Stimulated activated memory B cell treated with anti-CD40 and anti-IgM and Interleukin-4, amounts not matched to agents 10 μg/mL and 1 μg/mL and 100 μg/mL, for 72 hours (primary cell): ENCODE data around the gene USP10.
"Not testable (repeated sequence)": the region's sequence is repeated elsewhere in the genome, so short reads cannot be mapped to it uniquely, and the experiment has no call there.

Experiments used
- ATAC-seq: fragments of 150-1000 bp; cut with Tn5 transposase; 2 replicates; pipeline ENCODE4 v1.10.0; 2021
- H3K27ac Mint-ChIP-seq: one replicate; pipeline ENCODE4 v1.8.0; 2022; ENCODE audit warnings: mild to moderate bottlenecking, mixed read lengths
- H3K27me3 Mint-ChIP-seq: one replicate; pipeline ENCODE4 v1.8.0; 2022; ENCODE audit warnings: mixed read lengths
- H3K36me3 Mint-ChIP-seq: one replicate; pipeline ENCODE4 v1.8.0; 2022; ENCODE audit warnings: mixed read lengths
- H3K4me1 Mint-ChIP-seq: one replicate; pipeline ENCODE4 v1.8.0; 2022; ENCODE audit warnings: mixed read lengths
- H3K4me3 Mint-ChIP-seq: one replicate; pipeline ENCODE4 v1.8.0; 2022; ENCODE audit warnings: mild to moderate bottlenecking, moderate library complexity, mixed read lengths
- H3K9me3 Mint-ChIP-seq: one replicate; pipeline ENCODE4 v1.8.0; 2022; ENCODE audit warnings: mixed read lengths

Gene USP10

GRCh38 chr16:84725481-84726078, 25.8 kb downstream of the USP10 start:
- Mint-ChIP-seq H3K4me3 (peak overlapping the region; percentile 65), H3K27ac (peak overlapping the region; percentile 78), H3K4me1 (peaks cover 82% of the 10 kb centered on the region), H3K36me3 (no peaks in the 10 kb centered on the region), H3K27me3 (no peaks in the 10 kb centered on the region), H3K9me3 (no peaks in the 10 kb centered on the region)
- ATAC-seq: no peak

DNA sequence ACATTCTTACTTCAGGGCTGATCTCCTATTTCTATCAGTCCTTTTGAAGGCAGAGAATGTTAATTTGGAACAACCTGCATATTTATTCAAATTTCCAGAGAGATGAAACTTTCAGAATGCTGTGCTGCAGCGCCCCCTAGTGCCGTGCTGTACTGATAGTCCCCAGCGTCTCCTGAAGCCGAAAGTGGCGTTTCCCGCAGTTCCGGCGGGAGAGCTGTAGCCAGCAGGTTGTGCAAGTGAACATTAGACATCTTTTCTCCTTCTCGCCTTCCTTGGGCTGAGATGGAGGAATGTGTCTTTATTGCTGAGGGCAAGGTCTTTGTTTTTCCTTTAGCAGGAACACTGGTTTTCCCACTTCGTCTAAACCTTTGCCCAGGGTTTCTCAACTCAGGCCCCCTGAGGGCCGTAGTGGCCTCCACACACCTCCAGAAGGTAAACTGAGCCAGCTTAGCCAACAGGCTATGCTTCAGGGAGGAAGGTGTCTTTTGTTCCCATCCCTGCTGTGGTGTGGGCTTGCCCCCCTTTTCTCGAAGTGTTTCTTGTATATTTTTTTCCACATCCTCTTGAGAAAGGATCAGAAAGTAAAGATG, 26.4 kb downstream of the USP10 start:
- peak overlapping the region; percentile 78 for H3K27ac Mint-ChIP-seq
- peaks cover 88% of the 10 kb centered on the region for H3K4me1 Mint-ChIP-seq
- H3K4me3 Mint-ChIP-seq: peak overlapping the region; percentile 65
- no peaks in the 10 kb centered on the region for H3K9me3 Mint-ChIP-seq
- ATAC-seq: peak; percentile 65
- no peaks in the 10 kb centered on the region for H3K27me3 Mint-ChIP-seq
- H3K36me3 Mint-ChIP-seq: no peaks in the 10 kb centered on the region

DNA sequence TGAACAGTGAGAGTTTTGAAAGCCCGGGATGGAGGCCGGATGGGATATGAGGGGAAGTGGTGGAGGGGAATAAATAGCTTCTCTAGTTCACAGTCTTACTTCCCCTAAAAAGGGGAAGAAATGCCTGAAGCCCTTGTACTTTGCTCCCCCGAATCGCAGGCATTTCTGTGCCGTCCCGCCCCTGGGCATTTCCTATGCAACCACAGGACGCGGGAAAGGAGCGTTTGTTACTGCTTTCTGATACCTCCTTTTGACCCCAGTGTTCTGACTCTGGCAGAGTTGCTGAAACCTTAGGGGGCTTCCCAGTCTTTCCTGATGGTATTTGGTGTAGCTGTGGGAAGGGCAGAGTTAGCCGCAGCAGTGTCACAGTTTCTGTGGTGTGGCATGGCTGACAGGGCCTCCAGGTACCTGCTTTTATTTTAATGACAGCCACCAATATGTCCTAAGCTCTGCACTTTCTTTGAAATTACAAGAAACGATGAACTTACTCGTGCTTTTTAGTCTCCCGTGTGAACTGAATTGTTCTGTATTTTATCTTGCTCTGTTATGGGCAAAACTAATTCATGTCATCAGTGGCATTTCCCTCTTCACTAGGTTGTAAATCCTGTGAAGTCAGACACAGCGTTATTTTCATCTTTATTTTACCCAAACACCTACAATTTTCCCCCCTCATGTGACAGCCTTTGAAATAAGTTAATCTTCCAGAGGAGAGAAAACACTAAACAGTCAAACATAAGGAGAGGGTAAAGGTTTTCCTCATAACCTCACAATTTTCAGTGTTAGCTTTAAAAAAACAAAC, 27.1 kb downstream of the USP10 start:
- H3K4me3 Mint-ChIP-seq: peak overlapping the region; percentile 65
- H3K27ac Mint-ChIP-seq: peak overlapping the region; percentile 78
- peak; percentile 79 for ATAC-seq
- peaks cover 92% of the 10 kb centered on the region for H3K4me1 Mint-ChIP-seq
- H3K27me3 Mint-ChIP-seq: no peaks in the 10 kb centered on the region
- no peaks in the 10 kb centered on the region for H3K36me3 Mint-ChIP-seq
- H3K9me3 Mint-ChIP-seq: no peaks in the 10 kb centered on the region

DNA sequence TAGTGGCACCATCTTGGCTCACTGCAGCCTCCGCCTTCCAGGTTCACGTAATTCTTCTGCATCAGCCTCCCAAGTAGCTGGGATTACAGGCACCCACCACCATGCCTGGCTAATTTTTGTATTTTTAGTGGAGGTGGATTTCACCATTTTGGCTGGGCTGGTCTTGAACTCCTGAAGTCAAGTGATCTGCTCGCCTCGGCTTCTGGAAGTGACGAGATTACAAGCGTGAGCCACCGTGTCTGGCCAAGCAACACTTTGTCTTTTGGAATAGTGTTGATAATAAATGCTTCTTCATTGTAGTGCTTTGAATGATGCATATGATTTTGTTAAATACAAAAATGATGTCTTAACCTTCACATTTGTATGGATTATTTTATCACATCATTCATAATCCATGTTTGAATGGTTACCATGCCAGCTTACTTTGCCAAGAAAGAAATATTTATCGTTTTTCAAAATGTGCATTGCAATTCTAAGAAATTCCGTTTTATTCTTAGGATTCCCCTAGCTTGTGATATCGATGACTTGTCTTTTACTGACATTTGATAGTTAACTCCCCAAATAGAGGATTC, 29.1 kb downstream of the USP10 start:
- no peaks in the 10 kb centered on the region for H3K9me3 Mint-ChIP-seq
- ATAC-seq: no peak
- no peaks in the 10 kb centered on the region for H3K27me3 Mint-ChIP-seq
- H3K4me3 Mint-ChIP-seq: no peak overlapping the region
- peak overlapping the region; percentile 81 for H3K27ac Mint-ChIP-seq
- peaks cover 82% of the 10 kb centered on the region for H3K4me1 Mint-ChIP-seq
- H3K36me3 Mint-ChIP-seq: peaks cover under 1% of the 10 kb centered on the region

GRCh38 chr16:84729716-84730320, 30.0 kb downstream of the USP10 start:
- Mint-ChIP-seq H3K9me3 (no peaks in the 10 kb centered on the region), H3K27me3 (no peaks in the 10 kb centered on the region), H3K27ac (peak overlapping the region; percentile 81), H3K4me1 (peaks cover 74% of the 10 kb centered on the region), H3K36me3 (peaks cover 9% of the 10 kb centered on the region), H3K4me3 (peak overlapping the region; percentile 52)
- no peak for ATAC-seq

DNA sequence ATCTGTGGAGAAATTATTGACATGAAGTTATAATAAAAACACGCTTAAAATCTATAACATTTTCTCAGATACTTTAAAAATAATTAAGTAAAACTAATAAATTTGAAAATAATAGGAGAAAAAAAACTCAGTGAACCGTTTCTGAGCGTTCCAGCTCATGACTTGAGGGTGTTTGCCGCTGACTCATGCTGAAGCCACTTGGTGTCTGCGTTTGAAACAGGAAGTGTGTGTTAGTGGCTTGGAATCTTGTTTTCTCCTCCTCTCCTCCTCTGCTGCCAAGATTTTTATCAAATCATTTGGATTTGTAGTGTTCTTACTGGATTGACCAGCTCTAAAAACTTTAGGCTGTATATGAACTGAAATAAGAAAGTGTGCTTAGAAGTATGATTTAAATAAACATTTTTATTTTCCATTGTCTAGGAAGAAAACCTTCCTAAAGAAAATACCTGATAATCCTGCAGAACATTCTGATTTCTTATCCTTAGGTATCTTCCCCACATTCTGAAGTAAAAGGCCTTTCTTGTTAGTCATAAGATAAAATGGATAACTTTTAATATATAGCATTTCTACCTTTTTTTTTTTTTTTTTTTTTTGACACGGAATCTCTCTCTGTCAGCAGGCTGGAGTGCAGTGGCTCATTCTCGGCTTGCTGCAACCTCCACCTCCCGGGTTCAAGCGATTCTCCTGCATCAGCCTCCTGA, 30.8 kb downstream of the USP10 start:
- no peaks in the 10 kb centered on the region for H3K9me3 Mint-ChIP-seq

GRCh38 chr16:84732332-84732673, 32.5 kb downstream of the USP10 start:
- peaks cover 55% of the 10 kb centered on the region for H3K4me1 Mint-ChIP-seq
- not testable (repeated sequence) for H3K9me3 Mint-ChIP-seq, H3K27ac Mint-ChIP-seq, ATAC-seq, H3K27me3 Mint-ChIP-seq, H3K4me3 Mint-ChIP-seq
- peaks cover 18% of the 10 kb centered on the region for H3K36me3 Mint-ChIP-seq

More for the DNA sequence above, 30.8 kb downstream of the USP10 start:
- Mint-ChIP-seq H3K27me3 (no peaks in the 10 kb centered on the region), H3K4me1 (peaks cover 69% of the 10 kb centered on the region), H3K4me3 (peak overlapping the region; percentile 58), H3K36me3 (peaks cover 15% of the 10 kb centered on the region), H3K27ac (peak overlapping the region; percentile 81)
- peak; percentile 82 for ATAC-seq

DNA sequence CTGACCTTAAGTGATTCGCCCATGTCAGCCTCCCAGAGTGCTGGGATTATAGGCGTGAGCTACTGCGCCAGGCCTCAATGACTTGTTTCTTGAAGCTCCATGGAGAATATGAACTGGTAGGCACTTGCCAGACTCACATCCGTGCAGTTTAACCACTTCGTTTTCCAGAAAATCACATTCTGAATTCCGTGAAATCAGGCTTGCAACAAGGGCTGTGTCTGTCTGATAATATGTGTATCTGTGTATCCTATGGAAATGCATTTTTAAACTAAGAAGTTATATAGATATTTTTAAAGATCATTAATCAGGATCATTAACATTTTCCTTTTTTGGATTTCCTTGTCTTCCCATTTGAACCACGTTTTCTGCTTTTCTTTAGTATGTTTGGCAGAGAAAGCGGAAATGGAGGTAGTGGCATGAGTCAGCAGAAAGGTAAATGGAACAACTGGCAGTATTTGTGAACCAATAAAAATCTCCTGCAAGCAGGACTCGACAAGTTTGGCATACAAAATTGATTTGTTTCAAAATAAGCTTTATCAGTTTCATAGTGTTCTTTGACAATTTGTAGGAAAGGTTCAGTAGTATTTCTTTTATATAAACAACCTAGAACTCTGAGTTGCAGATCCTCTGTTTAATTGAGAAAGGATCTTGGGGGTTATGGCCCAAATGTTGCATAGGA, 33.0 kb downstream of the USP10 start:
- no peaks in the 10 kb centered on the region for H3K27me3 Mint-ChIP-seq
- no peak overlapping the region for H3K27ac Mint-ChIP-seq
- no peaks in the 10 kb centered on the region for H3K9me3 Mint-ChIP-seq
- H3K36me3 Mint-ChIP-seq: peaks cover 18% of the 10 kb centered on the region
- H3K4me1 Mint-ChIP-seq: peaks cover 54% of the 10 kb centered on the region
- no peak overlapping the region for H3K4me3 Mint-ChIP-seq
- ATAC-seq: no peak

DNA sequence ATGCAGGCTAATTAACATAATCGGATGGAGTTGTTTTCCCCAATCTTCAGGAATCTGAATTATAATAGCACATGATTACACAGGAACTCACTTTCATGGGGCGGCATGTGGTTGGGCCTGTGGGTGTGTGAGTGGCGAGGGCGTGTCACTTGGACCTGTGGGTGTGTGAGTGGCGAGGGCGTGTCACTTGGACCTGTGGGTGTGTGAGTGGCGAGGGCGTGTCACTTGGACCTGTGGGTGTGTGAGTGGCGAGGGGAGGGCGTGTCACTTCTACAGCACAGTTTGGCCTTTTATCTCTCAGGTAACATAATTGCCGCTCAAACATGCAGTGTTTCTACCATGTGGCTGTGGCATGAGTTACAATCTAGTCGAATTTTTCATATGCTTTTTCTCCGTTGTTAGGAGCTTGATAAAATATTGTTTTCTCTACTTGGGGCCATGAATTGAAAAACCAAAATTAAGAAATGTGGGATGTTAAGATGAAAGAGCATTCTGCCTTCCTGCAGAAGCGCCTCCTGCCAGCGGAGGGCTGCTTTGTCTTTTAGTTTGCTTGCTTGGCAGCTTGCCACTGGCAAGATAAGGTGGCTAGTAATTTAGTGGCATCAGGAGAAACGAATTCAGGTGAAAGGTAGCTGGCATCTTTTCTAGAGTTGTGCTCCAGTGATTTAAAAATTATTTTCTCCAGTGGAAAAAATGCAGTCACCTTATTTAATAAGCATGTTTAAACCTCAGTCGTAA, 36.2 kb downstream of the USP10 start:
- no peak overlapping the region for H3K4me3 Mint-ChIP-seq

DNA sequence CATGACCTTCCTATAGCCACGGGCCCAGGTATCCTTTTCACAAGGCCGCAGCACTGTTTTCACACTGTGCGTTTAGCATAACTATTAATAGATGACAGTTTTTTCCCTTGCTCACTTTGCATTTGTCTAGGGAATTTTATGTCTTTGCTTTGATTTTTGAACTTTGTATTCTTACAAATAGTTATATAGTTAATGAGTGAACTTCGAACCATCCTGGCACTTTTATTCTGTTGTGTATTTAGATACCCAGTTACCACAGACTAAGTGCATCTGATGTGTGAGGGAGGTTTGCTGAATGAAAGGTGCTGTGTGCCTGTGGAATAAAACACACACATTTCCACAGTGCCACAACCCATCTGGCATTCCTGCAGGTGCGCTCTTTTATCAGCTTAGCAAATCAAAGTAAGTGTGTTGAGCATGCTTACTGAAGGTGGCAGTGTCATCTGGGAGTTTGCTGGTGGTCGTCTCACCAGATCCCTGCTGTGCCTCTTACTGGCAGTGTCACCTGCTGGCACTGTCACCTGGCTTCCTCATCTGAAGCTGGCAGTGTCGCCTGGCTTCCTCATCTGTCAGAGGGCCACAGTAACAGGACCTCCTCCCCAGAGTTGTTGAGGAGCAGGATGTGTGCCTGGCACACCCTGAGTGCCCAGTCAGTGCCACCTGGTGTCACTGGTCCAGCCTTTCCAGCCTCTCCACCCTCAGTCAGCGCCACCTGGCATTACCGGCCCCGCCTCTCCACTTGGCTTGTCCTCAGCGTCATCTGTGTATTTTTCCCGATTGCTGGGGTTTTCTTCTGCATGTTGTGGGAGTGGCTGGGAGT, 37.6 kb downstream of the USP10 start:
- Mint-ChIP-seq H3K4me3 (no peak overlapping the region), H3K36me3 (peaks cover 28% of the 10 kb centered on the region), H3K27ac (peak overlapping the region; percentile 40), H3K27me3 (no peaks in the 10 kb centered on the region), H3K4me1 (peaks cover 42% of the 10 kb centered on the region), H3K9me3 (no peaks in the 10 kb centered on the region)
- ATAC-seq: no peak

More for the DNA sequence above, 36.2 kb downstream of the USP10 start:
- Mint-ChIP-seq H3K4me1 (peaks cover 46% of the 10 kb centered on the region), H3K9me3 (no peaks in the 10 kb centered on the region), H3K27ac (no peak overlapping the region), H3K27me3 (no peaks in the 10 kb centered on the region), H3K36me3 (peaks cover 18% of the 10 kb centered on the region)
- no peak for ATAC-seq

GRCh38 chr16:84738255-84739038, 38.6 kb downstream of the USP10 start:
- Mint-ChIP-seq H3K4me1 (peaks cover 41% of the 10 kb centered on the region), H3K4me3 (peak overlapping the region; percentile 12), H3K9me3 (no peaks in the 10 kb centered on the region), H3K27ac (peak overlapping the region; percentile 40), H3K36me3 (peaks cover 35% of the 10 kb centered on the region), H3K27me3 (no peaks in the 10 kb centered on the region)
- peak; percentile 84 for ATAC-seq

- Mint-ChIP-seq H3K4me3 (no peak overlapping the region), H3K4me1 (peaks cover 46% of the 10 kb centered on the region), H3K27ac (no peak overlapping the region), H3K9me3 (no peaks in the 10 kb centered on the region), H3K36me3 (peaks cover 33% of the 10 kb centered on the region), H3K27me3 (no peaks in the 10 kb centered on the region)
- no peak for ATAC-seq
These were observed 39.7 kb downstream of the USP10 start for GRCh38 chr16:84739349-84740124.
